Fibroblast of skin of abdomen (primary cell): ENCODE measurements around the gene ZNF816.
"Not testable (repeated sequence)": the region's sequence is repeated elsewhere in the genome, so short reads cannot be mapped to it uniquely, and the experiment has no call there.

ENCODE experiments used
- DNase-seq: peaks from one replicate; pipeline ENCODE4 v3.0.0-alpha.2; 2013

Gene ZNF816

GRCh38 chr19:52959613-52960295 is 2.9 kb downstream of the ZNF816 start:
- DNase-seq: no peak

DNA sequence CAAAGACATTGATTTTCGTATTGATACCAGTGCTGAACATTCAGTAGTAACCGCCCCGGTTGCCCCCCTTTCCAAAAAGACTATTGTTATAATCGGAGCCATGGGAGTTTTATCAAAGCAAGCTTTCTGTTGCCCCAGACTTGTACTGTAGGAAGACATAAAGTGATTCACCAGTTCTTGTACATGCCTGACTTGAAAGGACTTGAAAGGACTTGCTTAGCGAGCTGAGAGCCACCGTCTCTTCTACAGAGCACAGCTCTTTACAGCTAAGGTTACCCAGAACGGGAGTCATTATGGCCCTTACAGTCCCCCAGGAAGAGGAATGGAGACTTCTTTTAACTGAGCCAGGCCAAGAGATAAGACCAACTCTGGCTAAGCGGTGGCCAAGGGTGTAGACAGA is 5.1 kb downstream of the ZNF816 start:
- DNase-seq: no peak

- DNase-seq: no peak
Measured at GRCh38 chr19:52956917-52957316, 5.8 kb downstream of the ZNF816 start.

- DNase-seq: no peak
Measured at GRCh38 chr19:52949422-52949821, 13.3 kb downstream of the ZNF816 start.

DNA sequence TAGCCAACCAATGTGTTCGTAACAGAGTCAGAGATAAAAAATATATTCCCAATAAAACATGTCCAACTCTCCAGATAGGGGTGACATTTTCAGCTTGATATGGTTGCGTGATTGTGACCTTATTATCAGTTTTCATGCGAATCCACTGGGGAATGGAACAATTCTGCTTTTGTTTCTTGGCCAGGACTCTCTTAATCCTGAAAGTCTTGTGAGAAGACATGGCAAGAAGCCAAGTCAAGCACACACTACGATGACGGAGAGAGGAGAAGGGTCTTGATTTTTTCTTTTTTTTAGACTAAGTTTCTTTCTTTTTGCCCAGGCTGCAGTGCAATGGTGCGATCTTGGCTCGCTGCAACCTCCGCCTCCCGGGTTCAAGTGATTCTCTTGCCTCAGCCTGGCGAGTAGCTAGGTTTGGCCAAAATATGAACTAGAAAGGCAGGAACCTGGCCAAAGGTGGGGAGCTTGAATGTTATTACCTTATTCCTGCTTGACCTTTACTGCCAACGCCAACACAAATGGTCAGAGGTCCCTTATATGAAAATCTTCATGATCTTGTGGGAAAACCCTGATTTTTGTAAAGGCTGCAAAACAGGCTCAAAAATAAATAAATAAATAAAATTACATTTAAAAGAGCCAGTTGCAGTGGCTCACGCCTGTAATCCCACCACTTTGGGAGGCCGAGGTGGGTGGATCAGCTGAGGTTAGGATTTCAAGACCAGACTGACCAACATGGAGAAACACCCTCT is 14.5 kb downstream of the ZNF816 start:
- no peak for DNase-seq

- no peak for DNase-seq
Measured at GRCh38 chr19:52946322-52947310, 16.1 kb downstream of the ZNF816 start.

GRCh38 chr19:52945652-52946321 is 16.9 kb downstream of the ZNF816 start:
- DNase-seq: no peak

DNA sequence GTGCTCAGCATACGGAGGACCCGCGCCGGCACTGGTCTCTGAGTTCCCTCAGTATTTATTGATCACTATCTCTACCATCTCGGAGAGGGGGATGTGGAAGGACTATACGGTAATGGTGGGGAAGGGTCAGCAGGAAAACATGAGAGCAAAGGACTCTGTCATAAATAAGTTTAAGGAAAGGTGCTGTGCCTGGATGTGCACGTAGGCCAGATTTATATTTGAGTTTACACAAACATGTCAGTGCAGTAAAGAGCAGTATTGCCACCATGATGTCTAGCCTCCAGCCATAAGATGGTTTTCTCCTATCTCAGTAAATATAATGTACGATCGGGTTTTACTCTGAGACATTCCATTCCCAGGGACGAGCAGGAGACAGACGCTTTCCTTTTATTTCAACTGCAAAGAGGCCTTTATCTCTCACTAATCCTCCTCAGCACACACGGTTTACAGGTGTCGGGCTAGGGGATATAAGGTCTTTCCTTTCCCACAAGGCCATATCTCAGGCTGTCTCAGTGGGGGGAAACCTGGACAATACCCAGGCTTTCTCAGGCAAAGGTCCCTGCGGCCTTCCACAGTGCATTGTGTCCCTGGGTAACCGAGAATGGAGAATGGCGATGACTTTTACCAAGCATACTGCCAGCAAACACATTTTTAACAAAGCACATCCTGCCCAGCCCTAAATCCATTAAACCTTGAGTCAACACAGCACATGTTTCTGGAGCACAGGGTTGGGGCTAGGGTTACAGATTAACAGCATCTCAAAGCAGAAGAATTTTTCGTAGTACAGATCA is 17.8 kb downstream of the ZNF816 start:
- not testable (repeated sequence) for DNase-seq

DNA sequence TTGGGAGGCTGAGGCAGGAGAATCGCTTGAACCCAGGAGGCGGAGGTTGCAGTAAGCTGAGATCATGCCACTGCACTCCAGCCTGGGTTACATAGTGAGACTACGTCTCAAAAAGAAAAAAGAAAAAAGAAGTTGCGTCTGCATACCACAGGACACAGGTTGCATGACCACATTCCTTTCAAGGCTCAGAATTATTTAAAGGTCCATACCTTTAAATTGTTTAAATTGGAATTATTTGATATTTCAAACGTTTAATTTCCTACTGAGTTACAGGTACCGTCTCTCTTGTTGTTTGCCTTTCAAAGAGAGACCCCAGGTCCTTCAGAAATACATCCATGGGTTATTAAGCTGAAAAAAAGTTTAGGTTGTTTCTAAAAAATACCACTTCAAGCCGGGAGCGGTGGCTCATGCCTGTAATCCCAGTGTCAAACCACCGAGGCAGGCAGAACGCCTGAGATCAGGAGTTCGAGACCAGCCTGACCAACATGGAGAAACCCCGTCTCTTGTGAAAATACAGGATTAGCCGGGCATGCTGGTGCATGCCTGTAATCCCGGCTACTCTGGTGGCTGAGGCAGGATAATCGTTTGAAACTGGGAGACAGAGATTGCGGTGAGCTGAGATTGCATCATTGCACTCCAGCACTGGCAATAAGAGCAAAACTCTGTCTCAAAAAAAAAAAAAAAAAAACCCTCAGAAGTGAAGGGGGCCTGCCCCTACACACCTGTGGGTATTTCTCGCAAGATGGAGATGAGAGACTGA is 18.6 kb downstream of the ZNF816 start:
- DNase-seq: no peak

DNA sequence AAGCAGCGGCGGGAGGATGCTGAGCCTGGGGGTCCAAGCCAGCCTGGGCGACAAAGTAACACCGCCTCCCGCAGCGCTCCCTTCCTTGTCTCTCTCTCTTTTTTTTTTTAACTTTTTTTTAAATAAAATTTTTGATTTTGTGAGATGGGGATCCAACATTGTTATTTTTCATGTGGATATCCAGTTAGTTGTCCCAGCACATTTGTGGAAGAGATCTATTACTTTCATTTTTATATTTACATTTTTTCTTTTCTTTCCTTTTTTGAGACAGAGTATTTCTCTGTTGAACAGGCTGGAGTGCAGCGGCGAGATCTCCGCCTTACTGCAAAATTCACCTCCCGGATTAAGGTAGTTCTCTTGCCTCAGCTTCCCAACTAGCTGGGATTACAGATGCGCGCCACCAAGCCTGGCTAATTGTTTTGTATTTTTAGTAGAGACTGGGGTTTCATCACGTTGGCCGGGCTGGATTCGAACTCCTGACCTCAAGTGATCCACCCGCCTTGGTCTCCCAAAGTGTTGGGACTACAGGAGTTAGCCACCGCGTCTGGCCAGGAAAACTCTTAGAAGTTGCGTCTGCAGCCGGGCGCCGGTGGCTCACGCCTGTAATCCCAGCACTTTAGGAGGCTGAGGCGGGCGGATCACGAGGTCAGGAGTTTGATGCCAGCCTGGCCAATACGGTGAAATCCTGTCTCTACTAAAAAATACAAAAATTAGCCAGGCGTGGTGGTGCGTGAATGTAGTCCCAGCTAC is 19.4 kb downstream of the ZNF816 start:
- no peak for DNase-seq

DNA sequence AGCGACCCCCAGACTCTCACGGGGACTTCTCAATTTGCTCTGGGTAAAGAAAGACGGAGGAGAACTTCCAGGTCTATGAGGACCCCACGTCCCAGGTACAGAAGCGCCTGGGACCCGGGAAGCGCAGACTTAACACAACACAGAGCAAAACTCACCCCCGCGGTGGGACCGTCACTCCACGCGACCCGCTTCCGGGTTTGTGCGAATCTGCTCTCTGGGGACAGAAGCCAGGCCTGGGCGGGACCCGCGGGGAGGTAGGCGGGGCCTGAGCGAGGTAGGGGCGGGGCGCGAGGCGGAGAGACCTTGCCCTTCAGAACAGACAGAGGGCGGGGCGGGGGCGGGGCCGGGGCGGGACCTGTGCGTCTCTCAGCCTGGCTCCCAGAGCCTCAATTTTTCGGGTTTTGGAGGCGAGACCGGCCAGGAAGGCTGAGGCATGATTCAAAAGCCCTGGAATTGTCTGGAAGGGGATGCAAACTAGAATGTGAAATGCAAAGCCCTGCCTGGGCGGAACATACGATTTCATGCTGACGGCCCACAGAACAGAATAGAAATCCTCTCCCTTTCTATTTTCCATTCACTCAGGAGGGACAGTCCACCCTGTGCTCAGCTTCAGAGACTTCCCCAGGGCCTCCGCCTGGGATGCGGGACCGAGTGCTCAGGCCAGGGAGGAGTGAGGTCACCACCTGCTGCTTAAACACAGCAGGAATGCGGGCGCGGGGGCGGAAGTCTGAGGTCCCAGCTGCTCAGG is 20.1 kb downstream of the ZNF816 start:
- DNase-seq: peak; percentile 81

- peak; percentile 22 for DNase-seq
Measured at GRCh38 chr19:52941941-52942385, 20.7 kb downstream of the ZNF816 start.

GRCh38 chr19:52941523-52941922 is 21.2 kb downstream of the ZNF816 start:
- not testable (repeated sequence) for DNase-seq

- not testable (repeated sequence) for DNase-seq
Measured at GRCh38 chr19:52940905-52941304, 21.8 kb downstream of the ZNF816 start.

- DNase-seq: no peak
Measured at GRCh38 chr19:52938761-52939160, 23.9 kb downstream of the ZNF816 start.

- DNase-seq: no peak
Measured at GRCh38 chr19:52936954-52937325, 25.7 kb downstream of the ZNF816 start.

- no peak for DNase-seq
Measured at GRCh38 chr19:52936151-52936953, 26.3 kb downstream of the ZNF816 start.

DNA sequence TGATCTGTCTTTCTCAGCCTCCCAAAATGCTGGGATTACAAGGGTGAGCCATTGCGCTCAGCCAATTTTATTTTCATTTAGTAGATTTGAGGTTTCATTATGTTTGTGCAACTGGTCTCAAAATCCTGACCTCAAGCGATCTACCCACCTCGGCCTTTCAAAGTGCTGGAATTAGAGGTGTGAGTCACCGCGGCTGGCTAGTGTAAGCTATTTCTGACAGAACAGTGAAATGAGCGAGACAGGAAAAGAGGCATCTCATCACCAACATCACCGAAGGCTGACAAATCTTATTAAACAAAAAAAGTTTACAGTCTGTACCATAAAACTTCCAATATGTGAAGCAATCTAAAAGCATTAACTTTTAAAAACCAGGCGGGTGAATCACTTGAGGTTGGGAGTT is 27.2 kb downstream of the ZNF816 start:
- DNase-seq: no peak
